Gastrocnemius medialis (tissue), 4 donors: ENCODE measurements around the gene NGFR.

Source experiments
- CTCF ChIP-seq, 5 experiments: fragments of 450-650 bp in 3 of 5; fragments of 200-600 bp in 2 of 5; sonication (generic) in 2 of 5; IDR thresholded peaks in 4 of 5; conservative IDR thresholded peaks in 1 of 5; 1 replicate in 4 of 5; 2 replicates in 1 of 5; pipeline ENCODE4 v1.5.1; 2016 to 2019; ENCODE audit warnings: antibody characterized with exemption in 5 of 5, mild to moderate bottlenecking in 3 of 5, moderate library complexity in 3 of 5
- POLR2A ChIP-seq, 2 donors: fragments of 450-650 bp; IDR thresholded peaks; one replicate each; pipeline ENCODE4 v1.6.1; 2017; ENCODE audit warnings: antibody characterized with exemption in 2 of 2, mild to moderate bottlenecking in 2 of 2, moderate library complexity in 2 of 2

- TF ChIP-seq CTCF (IDR thresholded peaks at IDR 0.05 in 4 of 5, conservative IDR thresholded peaks at IDR 0.05 in 1 of 5) = no peak
- no peak for TF ChIP-seq POLR2A (IDR thresholded peaks at IDR 0.05)
Measured at GRCh38 chr17:49498029-49498615, 3.0 kb downstream of the NGFR start.
